Suppressor macrophage (primary cell): ENCODE results near the gene SMG1.
"Not testable (repeated sequence)": the region's sequence is repeated elsewhere in the genome, so short reads cannot be mapped to it uniquely, and the experiment has no call there.

Experiments
- DNase-seq, 4 experiments: peaks; one replicate each; pipeline ENCODE4 v3.0.0-alpha.2; 2020 to 2022

SMG1 gene

GRCh38 chr16:18932243-18932987, 6.2 kb upstream of the SMG1 start:
- DNase-seq = no peak

DNA sequence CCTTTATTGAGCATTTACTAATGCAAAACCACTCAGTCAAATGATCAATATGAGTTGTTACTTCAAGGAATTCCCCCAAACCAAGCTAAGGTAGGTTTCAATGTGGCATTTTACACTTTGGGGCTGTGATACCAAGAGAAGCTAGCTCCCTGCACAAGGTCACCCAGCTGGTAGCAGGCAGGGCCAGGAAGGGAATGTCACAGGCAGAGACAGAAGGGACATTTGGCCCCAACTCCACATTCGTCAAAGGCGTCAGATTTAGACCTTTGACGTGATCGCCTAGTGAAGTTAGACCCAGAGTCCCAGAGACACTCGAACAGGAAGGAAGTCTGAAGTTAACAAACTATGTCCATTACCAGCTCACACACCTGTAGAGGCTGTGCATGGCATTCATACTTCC, 5.5 kb upstream of the SMG1 start:
- no peak for DNase-seq

- not testable (repeated sequence) for DNase-seq
These were observed 3.9 kb upstream of the SMG1 start for GRCh38 chr16:18930095-18930494.

- not testable (repeated sequence) for DNase-seq
These were observed 1.9 kb upstream of the SMG1 start for GRCh38 chr16:18928073-18928472.

DNA sequence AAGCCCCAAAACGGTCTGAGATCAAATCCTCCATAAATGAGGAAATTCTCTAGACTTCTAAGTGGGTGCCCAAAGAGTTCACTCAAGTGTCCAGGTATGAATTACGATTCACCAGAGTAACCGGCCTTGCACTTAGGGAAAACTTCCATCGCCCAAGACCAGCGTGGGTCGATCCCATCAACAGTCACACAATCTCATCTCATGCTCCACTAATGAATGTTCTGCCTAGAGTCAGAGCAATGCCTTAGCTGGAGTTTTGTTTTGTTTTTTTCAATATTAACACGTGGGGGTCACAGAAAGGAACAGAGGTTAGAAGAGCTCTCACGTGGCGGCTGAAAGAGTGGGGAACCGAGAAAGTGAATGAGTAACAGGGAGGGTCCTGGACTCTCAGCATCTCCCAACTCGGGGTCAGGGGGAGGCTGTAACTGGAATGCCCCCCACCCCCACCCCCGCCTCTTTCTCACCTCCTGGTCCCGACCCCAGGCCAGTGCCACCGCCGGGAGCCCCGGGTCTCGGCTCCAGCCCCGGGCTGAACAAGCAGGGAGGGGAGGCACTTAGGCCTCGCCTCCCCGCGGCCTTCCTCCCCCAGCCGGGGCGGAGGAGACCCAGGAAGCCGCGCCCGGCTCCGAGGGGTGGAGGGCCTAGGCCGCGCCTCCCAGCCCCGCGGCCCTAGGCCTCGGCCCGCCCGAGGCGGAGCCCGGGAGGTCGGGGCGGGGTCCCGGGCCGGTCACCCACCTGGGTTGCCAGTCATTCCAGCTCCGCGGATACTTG, 808 bp downstream of the SMG1 start:
- peak; percentile 52 to 78 (median 67) for DNase-seq

GRCh38 chr16:18923935-18924334, 2.3 kb downstream of the SMG1 start:
- not testable (repeated sequence) for DNase-seq

- DNase-seq = not testable (repeated sequence)
These were observed 3.1 kb downstream of the SMG1 start for GRCh38 chr16:18923124-18923523.

- not testable (repeated sequence) for DNase-seq
These were observed 16.6 kb downstream of the SMG1 start for GRCh38 chr16:18909585-18909984.

- DNase-seq = not testable (repeated sequence)
These were observed 17.5 kb downstream of the SMG1 start for GRCh38 chr16:18908716-18909115.

DNA sequence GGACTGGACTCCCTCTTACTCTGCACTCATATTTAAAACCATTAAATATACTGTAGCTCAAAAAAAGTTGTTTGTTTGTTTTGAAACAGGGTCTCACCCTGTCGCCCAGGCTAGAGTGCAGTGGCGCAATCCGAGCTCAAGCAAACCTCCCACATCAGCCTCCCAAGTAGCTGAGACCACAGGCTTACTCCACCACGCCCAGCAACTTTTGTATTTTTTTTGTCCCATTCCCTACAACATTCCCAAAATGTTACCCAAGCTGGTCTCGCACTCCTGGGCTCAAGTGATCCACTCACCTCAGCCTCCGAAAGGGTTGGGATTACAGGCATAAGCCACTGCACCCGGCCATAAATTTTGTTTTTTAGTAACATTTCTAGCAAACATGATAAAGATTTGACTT, 23.4 kb downstream of the SMG1 start:
- not testable (repeated sequence) for DNase-seq

- DNase-seq = not testable (repeated sequence)
These were observed 24.2 kb downstream of the SMG1 start for GRCh38 chr16:18902044-18902443.

- not testable (repeated sequence) for DNase-seq
These were observed 25.0 kb downstream of the SMG1 start for GRCh38 chr16:18901194-18901593.

GRCh38 chr16:18884456-18884855, 41.8 kb downstream of the SMG1 start:
- peak in 2 of 4 experiments; percentile 35 to 36 for DNase-seq

DNA sequence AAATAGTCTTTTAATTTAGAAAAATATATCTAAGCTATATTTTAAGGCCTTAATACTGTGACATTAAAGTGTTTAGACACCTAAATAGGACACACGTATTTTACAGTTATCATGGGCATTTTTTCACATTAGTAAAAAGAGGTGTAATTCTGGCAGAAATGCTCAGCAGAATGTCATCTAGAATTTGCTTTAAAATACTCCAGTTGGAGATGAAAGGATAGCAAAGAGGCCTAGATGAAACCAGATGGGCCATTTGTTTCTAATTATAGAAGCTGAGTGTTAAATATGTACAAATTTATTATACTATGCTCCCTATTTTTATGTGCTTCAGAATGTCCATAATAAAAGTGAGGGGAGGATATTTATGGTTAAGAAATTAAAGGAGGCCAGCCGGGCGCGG, 48.5 kb downstream of the SMG1 start:
- not testable (repeated sequence) for DNase-seq

DNA sequence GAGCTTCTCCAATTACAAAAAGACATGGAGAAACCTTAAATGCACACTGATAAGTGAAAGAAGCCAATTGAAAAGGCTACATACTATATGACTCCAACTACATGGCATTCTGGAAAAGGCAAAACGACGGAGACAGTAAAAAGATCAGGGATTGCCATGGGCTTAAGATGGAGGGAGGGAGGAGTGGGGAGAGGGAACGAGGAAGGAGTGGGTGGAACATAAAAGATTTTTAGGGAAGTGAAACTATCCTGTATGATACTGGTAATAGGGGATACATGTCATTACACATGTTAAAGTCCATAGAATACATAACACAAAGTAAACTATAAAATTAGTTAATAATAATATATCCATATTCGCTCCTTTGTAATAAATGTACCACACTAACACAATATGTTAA, 48.9 kb downstream of the SMG1 start:
- DNase-seq = peak; percentile 35 to 60 (median 53)

GRCh38 chr16:18876301-18876700, 49.9 kb downstream of the SMG1 start:
- not testable (repeated sequence) for DNase-seq

- DNase-seq = not testable (repeated sequence)
These were observed 57.0 kb downstream of the SMG1 start for GRCh38 chr16:18869043-18869771.

DNA sequence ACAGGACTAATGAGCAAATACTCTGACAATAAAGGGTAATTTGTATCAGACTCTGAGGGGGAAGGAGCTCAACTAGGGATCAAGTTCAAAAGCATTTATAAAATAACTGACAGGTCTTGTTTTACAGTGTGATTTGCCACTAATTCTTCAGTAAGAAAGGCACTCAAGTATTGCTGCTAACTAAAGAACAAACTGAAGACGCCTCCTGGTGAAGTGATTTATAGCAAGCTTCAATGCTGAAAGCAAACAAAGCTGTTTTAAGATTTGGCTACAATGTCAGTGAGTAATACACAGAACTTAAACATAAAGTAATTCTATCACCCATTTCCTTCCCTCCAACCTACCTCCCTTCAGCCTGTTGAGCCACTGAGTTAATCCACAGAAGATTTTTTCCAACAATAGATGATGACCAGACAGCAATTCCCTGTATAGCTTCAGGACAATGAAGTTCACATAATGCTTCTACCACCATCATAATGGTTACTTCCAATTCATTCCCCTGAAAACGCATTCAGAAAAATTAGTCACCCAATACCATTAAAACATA, 59.9 kb downstream of the SMG1 start:
- DNase-seq = not testable (repeated sequence)

DNA sequence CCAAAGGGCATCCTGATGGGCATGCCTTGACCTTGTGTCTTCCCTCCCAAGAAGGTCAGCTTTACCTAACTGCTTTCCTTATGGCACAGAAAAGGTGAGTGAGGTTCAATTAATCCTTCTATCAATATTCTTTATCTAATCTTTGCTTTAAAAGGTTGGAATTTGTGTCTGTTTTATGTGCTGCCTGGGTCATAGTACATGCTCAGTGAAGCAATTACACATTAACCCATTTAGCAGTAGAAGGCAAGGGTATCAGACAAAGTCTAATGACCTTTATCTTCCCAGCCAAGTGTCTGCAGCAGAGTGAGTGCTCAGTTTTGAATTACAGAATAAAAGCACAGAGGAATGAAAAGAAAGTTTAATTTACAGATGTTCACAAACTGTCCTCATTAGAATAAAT, 63.3 kb downstream of the SMG1 start:
- DNase-seq = not testable (repeated sequence)

DNA sequence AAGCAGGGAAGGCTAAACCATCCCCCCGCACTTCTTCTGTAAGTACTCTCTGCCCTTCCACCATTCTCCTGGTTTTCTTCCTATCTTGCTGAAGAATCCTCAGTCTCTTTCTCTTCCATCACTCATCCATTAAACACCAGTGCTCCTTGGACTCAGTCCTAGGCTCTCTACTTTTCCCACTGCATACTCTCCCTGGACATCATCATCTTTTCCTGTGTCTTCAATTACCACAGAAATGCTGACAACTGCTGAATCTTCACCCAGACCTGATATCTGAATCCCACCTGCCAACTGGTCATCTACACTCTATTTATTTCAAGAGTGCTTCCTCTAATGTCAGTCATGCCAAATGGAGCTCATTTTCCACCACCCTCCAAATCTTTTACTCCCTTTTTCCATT, 71.0 kb downstream of the SMG1 start:
- no peak for DNase-seq

DNA sequence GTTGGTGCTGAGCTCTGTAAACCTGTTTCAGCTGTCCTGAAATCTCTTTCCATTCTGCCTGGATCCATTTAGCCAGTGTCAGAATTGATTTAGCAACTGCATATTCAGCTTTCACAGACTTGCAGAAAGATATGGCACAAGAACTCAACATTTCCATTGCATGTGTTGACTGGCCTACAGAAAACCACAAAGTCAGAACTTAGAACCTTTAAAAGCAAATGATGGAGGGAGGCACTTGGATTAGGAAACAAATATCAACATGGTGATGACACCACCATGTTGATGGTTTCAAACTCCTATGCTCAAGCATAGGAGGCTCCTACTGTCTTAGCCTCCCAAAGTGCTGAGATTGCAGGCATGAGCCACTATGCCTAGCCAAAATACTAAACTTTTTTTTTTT, 72.5 kb downstream of the SMG1 start:
- DNase-seq = no peak

DNA sequence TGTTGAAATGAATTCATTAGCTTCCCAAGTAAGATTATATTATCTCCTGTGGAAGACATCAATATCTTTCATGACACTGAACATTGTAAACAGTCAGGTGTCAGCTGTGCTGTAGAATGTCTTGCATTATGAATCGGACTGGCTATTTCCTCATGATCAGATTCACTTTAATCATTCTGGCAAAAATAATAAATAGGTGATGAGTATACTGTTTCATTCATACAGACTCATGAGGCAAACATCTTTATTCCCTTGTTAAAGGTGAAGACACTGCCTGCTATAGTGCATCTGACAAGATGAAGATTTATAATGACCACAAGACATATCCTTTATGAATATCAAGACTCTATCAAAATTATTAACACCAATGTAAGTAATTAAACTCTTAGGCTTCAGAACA, 73.6 kb downstream of the SMG1 start:
- no peak for DNase-seq

DNA sequence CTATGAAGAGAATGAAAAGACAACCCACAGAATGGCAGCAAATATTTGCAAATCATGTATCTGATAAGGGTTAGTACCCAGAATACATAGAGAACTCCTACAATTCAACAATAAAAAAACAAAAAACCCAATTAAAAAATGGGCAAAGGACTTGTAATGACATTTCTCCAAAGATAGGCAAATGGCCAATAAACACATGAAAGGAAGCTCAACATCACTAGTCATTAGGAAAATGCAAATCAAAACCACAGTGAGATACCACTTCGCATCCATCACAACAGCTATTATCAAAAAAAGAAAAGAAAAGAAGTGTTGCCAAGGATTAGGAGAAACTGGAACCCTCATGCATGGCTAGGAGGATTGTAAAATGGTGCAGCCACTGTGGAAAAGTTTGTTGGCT, 79.8 kb downstream of the SMG1 start:
- no peak for DNase-seq
